ENCODE measurements around the gene GABRR2.

GABRR2 gene

GRCh38 chr6:89328976-89329375, 13.9 kb upstream of the GABRR2 start:
- POLR2A ChIA-PET: no interaction called here
- TF ChIP-seq L3MBTL2 (conservative IDR thresholded peaks at IDR 0.05) (no peak), SP1 (IDR thresholded peaks at IDR 0.05) (no peak), FOXK2 (IDR thresholded peaks at IDR 0.05) (no peak), TARDBP (IDR thresholded peaks at IDR 0.05) (no peak), BHLHE40 (IDR thresholded peaks at IDR 0.05; ENCODE audit: borderline replicate concordance) (no peak), LEF1 (IDR thresholded peaks at IDR 0.05; ENCODE audit: borderline replicate concordance) (no peak), NFRKB (IDR thresholded peaks at IDR 0.05) (no peak), SUZ12 (IDR thresholded peaks at IDR 0.05) (no peak), PKNOX1 (IDR thresholded peaks at IDR 0.05) (no peak), CTBP1 (IDR thresholded peaks at IDR 0.05; ENCODE audit: borderline replicate concordance) (no peak)
- no peak for DNase-seq (ENCODE audit: extremely low spot score)
- CTCF ChIA-PET: no interaction called here

GRCh38 chr6:89324304-89324703, 9.2 kb upstream of the GABRR2 start:
- ChIA-PET CTCF (no interaction called here), POLR2A (no interaction called here)
- TF ChIP-seq LEF1 (IDR thresholded peaks at IDR 0.05; ENCODE audit: borderline replicate concordance) (no peak), ELF4 (IDR thresholded peaks at IDR 0.05) (no peak), SUZ12 (IDR thresholded peaks at IDR 0.05) (no peak), BHLHE40 (IDR thresholded peaks at IDR 0.05; ENCODE audit: borderline replicate concordance) (no peak), TARDBP (IDR thresholded peaks at IDR 0.05) (no peak)
- no peak for DNase-seq (ENCODE audit: extremely low spot score)

GRCh38 chr6:89323511-89323971, 8.4 kb upstream of the GABRR2 start:
- ChIA-PET POLR2A (no interaction called here), CTCF (no interaction called here)
- TF ChIP-seq SUZ12 (IDR thresholded peaks at IDR 0.05) (no peak), L3MBTL2 (conservative IDR thresholded peaks at IDR 0.05) (no peak), SP1 (IDR thresholded peaks at IDR 0.05) (no peak), PKNOX1 (IDR thresholded peaks at IDR 0.05) (no peak), BHLHE40 (IDR thresholded peaks at IDR 0.05; ENCODE audit: borderline replicate concordance) (no peak), FOXA1 (IDR thresholded peaks at IDR 0.05) (no peak), TARDBP (IDR thresholded peaks at IDR 0.05) (no peak), LEF1 (IDR thresholded peaks at IDR 0.05; ENCODE audit: borderline replicate concordance) (no peak)
- no peak for DNase-seq (ENCODE audit: extremely low spot score)

- POLR2A ChIA-PET: no interaction called here
- TF ChIP-seq ZNF384 (IDR thresholded peaks at IDR 0.05): no peak
- no peak for TF ChIP-seq LEF1 (IDR thresholded peaks at IDR 0.05; ENCODE audit: borderline replicate concordance)
- TF ChIP-seq NFRKB (IDR thresholded peaks at IDR 0.05): no peak
- no peak for TF ChIP-seq FOXM1 (IDR thresholded peaks at IDR 0.05; ENCODE audit: borderline replicate concordance)
- TF ChIP-seq ARNT (IDR thresholded peaks at IDR 0.05): no peak
- no peak for TF ChIP-seq L3MBTL2 (conservative IDR thresholded peaks at IDR 0.05)
- TF ChIP-seq TARDBP (IDR thresholded peaks at IDR 0.05): no peak
- TF ChIP-seq SUZ12 (IDR thresholded peaks at IDR 0.05): no peak
- TF ChIP-seq FOXA1 (IDR thresholded peaks at IDR 0.05): no peak
- DNase-seq (ENCODE audit: extremely low spot score): no peak
- CTCF ChIA-PET: no interaction called here
Measured at GRCh38 chr6:89321131-89321970, 6.3 kb upstream of the GABRR2 start.

GRCh38 chr6:89320012-89320559, 5.0 kb upstream of the GABRR2 start:
- DNase-seq (ENCODE audit: extremely low spot score): no peak
- ChIA-PET POLR2A (no interaction called here), CTCF (no interaction called here)
- TF ChIP-seq BHLHE40 (IDR thresholded peaks at IDR 0.05; ENCODE audit: borderline replicate concordance) (no peak), TARDBP (IDR thresholded peaks at IDR 0.05) (no peak), ARNT (IDR thresholded peaks at IDR 0.05) (no peak), SUZ12 (IDR thresholded peaks at IDR 0.05) (no peak), ZNF384 (IDR thresholded peaks at IDR 0.05) (no peak), L3MBTL2 (conservative IDR thresholded peaks at IDR 0.05) (no peak), FOXM1 (IDR thresholded peaks at IDR 0.05; ENCODE audit: borderline replicate concordance) (no peak), FOXA1 (IDR thresholded peaks at IDR 0.05) (no peak), LEF1 (IDR thresholded peaks at IDR 0.05; ENCODE audit: borderline replicate concordance) (no peak), FOXK2 (IDR thresholded peaks at IDR 0.05) (no peak), HDGF (IDR thresholded peaks at IDR 0.05; ENCODE audit: borderline replicate concordance) (no peak), SP1 (IDR thresholded peaks at IDR 0.05) (no peak), CTBP1 (IDR thresholded peaks at IDR 0.05; ENCODE audit: borderline replicate concordance) (no peak), PKNOX1 (IDR thresholded peaks at IDR 0.05) (no peak), NFRKB (IDR thresholded peaks at IDR 0.05) (no peak), ELF4 (IDR thresholded peaks at IDR 0.05) (no peak)

GRCh38 chr6:89317067-89317466, 2.0 kb upstream of the GABRR2 start:
- TF ChIP-seq ZNF384 (IDR thresholded peaks at IDR 0.05): no peak
- no peak for TF ChIP-seq FOXA1 (IDR thresholded peaks at IDR 0.05)
- no peak for TF ChIP-seq NFRKB (IDR thresholded peaks at IDR 0.05)
- no peak for TF ChIP-seq ELF4 (IDR thresholded peaks at IDR 0.05)
- no peak for TF ChIP-seq BHLHE40 (IDR thresholded peaks at IDR 0.05; ENCODE audit: borderline replicate concordance)
- TF ChIP-seq L3MBTL2 (conservative IDR thresholded peaks at IDR 0.05): no peak
- TF ChIP-seq FOXK2 (IDR thresholded peaks at IDR 0.05): no peak
- no peak for TF ChIP-seq ARNT (IDR thresholded peaks at IDR 0.05)
- DNase-seq (ENCODE audit: extremely low spot score): no peak
- ChIA-PET POLR2A (no interaction called here), CTCF (no interaction called here)

Data from HEK293T (cell line).